Measurements from ENCODE around the gene RGS5. TPM values are rescaled to one million over a fixed set of nuclear protein-coding genes. Genes with fewer than 3 reads are reported as not detected.

RGS5 gene
- total RNA-seq, 1 donor from 2014 or later: 2.3 TPM

Other genes with a start within 250 kb of the RGS5 start
- not detected in 2 replicates for gene RGS4, start 133.6 kb downstream of the RGS5 start, total RNA-seq
- 55.9 and 57.3 TPM in 2 replicates for gene NUF2, start 119.0 kb upstream of the RGS5 start, total RNA-seq